IMR-90 (cell line): Measurements from ENCODE around the gene AGPS. TPM values are rescaled to one million over a fixed set of nuclear protein-coding genes. Genes with fewer than 3 reads are reported as not detected.
A peak's percentile ranks its signal among the peaks of the same experiment; 100 is the strongest.

ENCODE experiments used
- ATAC-seq: fragments of 200-7000 bp; cut with Tn5 transposase; 2 replicates; pipeline ENCODE4 v1.9.1; 2020; ENCODE audit warnings: low read depth, mild to moderate bottlenecking, moderate library complexity
- BruUV-seq: library from RNA; stranded (reverse); fragments of 400-500 nt; replicated peaks from 2 replicates; lab custom pipeline; 2021; lab: Mats Ljungman, UMichigan
- CTCF ChIA-PET: fragments of 300-600 bp; formaldehyde crosslinking; extraction: SDS; loops from one replicate; lab custom pipeline; 2021; ENCODE audit warnings: antibody characterized with exemption; lab: Yijun Ruan, JAX
- POLR2A ChIA-PET: fragments of 300-600 bp; sonication (Branson Sonifier 250); formaldehyde crosslinking; loops from one replicate; lab custom pipeline; 2022; ENCODE audit warnings: antibody characterized with exemption; ENCODE audit not compliant: unreplicated experiment; lab: Charles Lee
- DNase-seq: peaks from one replicate; pipeline ENCODE4 v3.0.0; 2013
- H2AFZ ChIP-seq: replicated peaks from 2 replicates; pipeline ENCODE3; 2013; ENCODE audit warnings: low read length, mild to moderate bottlenecking; ENCODE audit not compliant: poor library complexity
- H2AK5ac ChIP-seq: 2 replicates; pipeline ENCODE4 v1.6.1; 2013; ENCODE audit warnings: low read depth, low read length, inconsistent platforms
- H2AK9ac ChIP-seq: replicated peaks from 2 replicates; pipeline ENCODE3; 2013; ENCODE audit warnings: mild to moderate bottlenecking, low read depth, low read length, moderate library complexity; ENCODE audit not compliant: poor library complexity
- H2BK120ac ChIP-seq: 2 replicates; pipeline ENCODE4 v1.6.1; 2013; ENCODE audit warnings: low read depth, low read length, inconsistent platforms
- H2BK15ac ChIP-seq: 3 replicates; pipeline ENCODE4 v1.6.1; 2013; ENCODE audit warnings: low read depth, low read length, inconsistent platforms
- H2BK20ac ChIP-seq: 2 replicates; pipeline ENCODE4 v1.6.1; 2013; ENCODE audit warnings: low read depth, mild to moderate bottlenecking, inconsistent platforms, low read length, moderate library complexity
- H2BK5ac ChIP-seq: 2 replicates; pipeline ENCODE4 v1.6.1; 2013; ENCODE audit warnings: mild to moderate bottlenecking, low read depth, low read length, inconsistent platforms; ENCODE audit not compliant: poor library complexity, severe bottlenecking
- H3K14ac ChIP-seq: replicated peaks from 2 replicates; pipeline ENCODE4 v1.6.1; 2013; ENCODE audit warnings: low read depth, low read length, inconsistent platforms
- H3K18ac ChIP-seq: 2 replicates; pipeline ENCODE4 v1.6.1; 2013; ENCODE audit warnings: low read depth, low read length, control low read depth
- H3K23ac ChIP-seq: 2 replicates; pipeline ENCODE4 v1.6.1; 2013; ENCODE audit warnings: low read depth, low read length, inconsistent platforms
- H3K27ac ChIP-seq: 2 replicates; pipeline ENCODE4 v1.5.1; 2013; ENCODE audit warnings: mild to moderate bottlenecking, control low read depth, low read length; ENCODE audit not compliant: insufficient read depth
- H3K27me3 ChIP-seq: 2 replicates; pipeline ENCODE4 v1.6.1; 2013; ENCODE audit warnings: low read length; ENCODE audit not compliant: control insufficient read depth, insufficient read depth
- H3K36me3 ChIP-seq: 2 replicates; pipeline ENCODE4 v1.6.1; 2013; ENCODE audit warnings: low read length, mixed read lengths; ENCODE audit not compliant: control insufficient read depth, insufficient read depth
- H3K4ac ChIP-seq: 2 replicates; pipeline ENCODE4 v1.6.1; 2013; ENCODE audit warnings: low read depth, low read length, inconsistent platforms
- H3K4me1 ChIP-seq: 2 replicates; pipeline ENCODE4 v1.6.1; 2013; ENCODE audit warnings: low read length, mixed read lengths; ENCODE audit not compliant: control insufficient read depth, insufficient read depth
- H3K4me2 ChIP-seq: 2 replicates; pipeline ENCODE4 v1.6.1; 2013; ENCODE audit warnings: low read depth, mild to moderate bottlenecking, control low read depth, low read length, moderate library complexity
- H3K4me3 ChIP-seq: 2 replicates; pipeline ENCODE4 v1.5.1; 2013; ENCODE audit warnings: low read depth, mild to moderate bottlenecking, control low read depth, low read length, moderate library complexity; ENCODE audit not compliant: insufficient read depth
- H3K56ac ChIP-seq: 2 replicates; pipeline ENCODE4 v1.6.1; 2013; ENCODE audit warnings: low read length, inconsistent platforms; ENCODE audit not compliant: insufficient read depth; ENCODE audit errors: extremely low read depth
- H3K79me1 ChIP-seq, 2 experiments: 2 replicates each; pipeline ENCODE4 v1.6.1; 2013; ENCODE audit warnings: low read length in 2 of 2, inconsistent platforms in 1 of 2, low read depth in 1 of 2
- H3K9ac ChIP-seq: 2 replicates; pipeline ENCODE4 v1.6.1; 2013; ENCODE audit warnings: low read depth, low read length, control low read depth
- H3K9me1 ChIP-seq: 2 replicates; pipeline ENCODE4 v1.6.1; 2013; ENCODE audit warnings: low read length, inconsistent platforms; ENCODE audit not compliant: insufficient read depth
- H3K9me3 ChIP-seq: 2 replicates; pipeline ENCODE4 v1.6.1; 2013; ENCODE audit warnings: low read length; ENCODE audit not compliant: control insufficient read depth, insufficient read depth
- H4K20me1 ChIP-seq: 2 replicates; pipeline ENCODE4 v1.6.1; 2013; ENCODE audit warnings: low read length, inconsistent platforms; ENCODE audit not compliant: insufficient read depth
- H4K5ac ChIP-seq: 2 replicates; pipeline ENCODE4 v1.6.1; 2013; ENCODE audit warnings: mild to moderate bottlenecking, low read depth, low read length, control low read depth
- H4K8ac ChIP-seq, 2 experiments: 2 replicates each; pipeline ENCODE4 v1.6.1; 2013; ENCODE audit warnings: low read depth in 2 of 2, low read length in 2 of 2, control low read depth in 1 of 2, inconsistent platforms in 1 of 2
- H4K91ac ChIP-seq: 2 replicates; pipeline ENCODE4 v1.6.1; 2013; ENCODE audit warnings: low read depth, low read length, inconsistent platforms; ENCODE audit not compliant: insufficient read depth
- BHLHE40 ChIP-seq: fragments of 150-350 bp; IDR thresholded peaks from 2 replicates; pipeline ENCODE4 v1.6.1; 2016; ENCODE audit warnings: mild to moderate bottlenecking, low read depth, low read length
- CEBPB ChIP-seq: IDR thresholded peaks from 2 replicates; pipeline ENCODE4 v1.6.1; 2012; ENCODE audit warnings: low read depth, low read length, improper control_type of control experiment
- CHD1 ChIP-seq: IDR thresholded peaks from 2 replicates; pipeline ENCODE4 v1.6.1; 2012; ENCODE audit warnings: low read depth, low read length, improper control_type of control experiment
- FOS ChIP-seq: fragments of 150-350 bp; IDR thresholded peaks from 2 replicates; pipeline ENCODE4 v1.6.1; 2016; ENCODE audit warnings: low read depth, low read length
- MAFK ChIP-seq: IDR thresholded peaks from 2 replicates; pipeline ENCODE4 v1.6.1; 2012; ENCODE audit warnings: low read depth, low read length, improper control_type of control experiment
- MXI1 ChIP-seq: IDR thresholded peaks from 2 replicates; pipeline ENCODE4 v1.6.1; 2012; ENCODE audit warnings: low read depth, mild to moderate bottlenecking, low read length, moderate library complexity, borderline replicate concordance
- RAD21 ChIP-seq: IDR thresholded peaks from 2 replicates; pipeline ENCODE4 v1.6.1; 2012; ENCODE audit warnings: low read length, improper control_type of control experiment
- RCOR1 ChIP-seq: IDR thresholded peaks from 2 replicates; pipeline ENCODE4 v1.6.1; 2012; ENCODE audit warnings: mild to moderate bottlenecking, low read length, improper control_type of control experiment; ENCODE audit not compliant: insufficient replicate concordance
- RFX5 ChIP-seq: IDR thresholded peaks from 2 replicates; pipeline ENCODE4 v1.8.0; 2012; ENCODE audit warnings: low read depth, mild to moderate bottlenecking, low read length, moderate library complexity
- SMC3 ChIP-seq: fragments of 150-350 bp; IDR thresholded peaks from 2 replicates; pipeline ENCODE4 v1.6.1; 2016; ENCODE audit warnings: low read depth, mild to moderate bottlenecking, antibody characterized with exemption, low read length, moderate library complexity
- USF2 ChIP-seq: fragments of 150-350 bp; IDR thresholded peaks from 2 replicates; pipeline ENCODE4 v1.6.1; 2017; ENCODE audit warnings: mild to moderate bottlenecking, antibody characterized with exemption, low read length, low read depth
- WGBS, 2 experiments: methylation state at CpG; one replicate each; pipeline versions ENCODE4 v1.1.5 to v1.1.7; 2013; ENCODE audit warnings: missing lambda C conversion rate in 2 of 2; ENCODE audit not compliant: insufficient read length in 1 of 2; ENCODE audit errors: extremely low coverage in 2 of 2; 5-methylcytosine and 5-hydroxymethylcytosine counted together
- dilution Hi-C: fragments of 300-500 bp; cut with HindIII; formaldehyde crosslinking; loops from one replicate; pipeline ENCODE4 v1.14.3; 2018; ENCODE audit warnings: low sequenced_read_pairs; ENCODE audit not compliant: unreplicated experiment
- in situ Hi-C: fragments of 300-500 bp; cut with MboI; formaldehyde crosslinking; loops from 3 replicates; pipeline ENCODE4 v1.14.3; 2019; ENCODE audit warnings: low sequenced_read_pairs, inconsistent platforms, mixed read lengths
- intact Hi-C: fragments of 100-400 bp; cut with micrococcal nuclease; formaldehyde crosslinking; loops from 2 replicates; pipeline ENCODE4 v1.10.0; 2022
- polyA plus RNA-seq, 3 experiments: library from polyadenylated mRNA; depleted of rRNA; stranded (reverse); fragments of >200 nt; gene quantifications; 2 replicates each; pipeline ENCODE4 v1.2.3, GENCODE V29; 2012; ENCODE audit warnings: low replicate concordance in 1 of 3
- total RNA-seq: library from RNA; depleted of rRNA; stranded (reverse); fragments of >200 nt; gene quantifications from 2 replicates; pipeline ENCODE4 v1.2.3, GENCODE V29; 2012

AGPS gene
- total and polyA plus RNA-seq, 2 of the 4 experiments (the other 2 are of a cell fraction): 6.6 to 18.6 TPM

DNA sequence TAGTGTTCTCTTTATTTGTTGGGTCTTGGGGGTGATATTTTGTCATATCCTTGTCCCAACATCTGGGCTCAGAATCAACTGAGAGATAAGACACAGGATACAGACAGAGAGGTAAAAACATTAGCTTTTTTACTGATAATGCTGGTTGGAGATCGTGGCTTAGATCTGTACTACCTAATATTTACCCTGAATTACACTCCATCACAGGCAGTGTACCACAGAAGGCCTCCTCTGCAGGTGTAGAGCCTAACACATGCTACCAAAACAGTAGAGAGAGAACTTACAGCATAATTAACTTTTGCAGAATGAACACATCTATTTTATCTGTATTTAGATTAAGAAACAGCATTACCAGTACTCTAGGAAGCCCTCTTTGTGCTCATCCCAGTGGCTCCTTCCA lies 6.8 kb downstream of the AGPS start:
- Histone ChIP-seq H3K14ac (no peak overlapping the region), H3K4ac (no peak overlapping the region), H3K4me1 (peaks cover 6% of the 10 kb centered on the region), H3K36me3 (no peaks in the 10 kb centered on the region), H3K4me2 (no peak overlapping the region), H2AFZ (no peak overlapping the region), H2BK15ac (0 out of 3 replicates have a peak overlapping the region, but pooled peaks have one; percentile 27), H4K91ac (no peak overlapping the region), H2BK5ac (no peak overlapping the region), H4K8ac (no peak overlapping the region), H3K27ac (no peak overlapping the region), H4K5ac (no peak overlapping the region), H2AK9ac (no peak overlapping the region), H3K27me3 (no peaks in the 10 kb centered on the region), H4K20me1 (peaks cover 36% of the 10 kb centered on the region), H3K9ac (no peak overlapping the region), H3K18ac (no peak overlapping the region), H2AK5ac (no peak overlapping the region), H3K56ac (no peak overlapping the region), H3K4me3 (no peak overlapping the region), H3K23ac (no peak overlapping the region), H3K79me1 (peaks cover 10 to 70% of the 10 kb centered on the region in 2 experiments), H3K9me1 (no peaks in the 10 kb centered on the region), H2BK120ac (no peak overlapping the region), H2BK20ac (no peak overlapping the region), H3K9me3 (no peaks in the 10 kb centered on the region)
- no TSS peak for BruUV-seq
- TF ChIP-seq SMC3 (no peak), USF2 (no peak), CEBPB (no peak), FOS (no peak), MXI1 (no peak), MAFK (no peak), CHD1 (no peak), RAD21 (no peak), RCOR1 (no peak), RFX5 (no peak), BHLHE40 (no peak)
- POLR2A ChIA-PET: no interaction called here
- intact Hi-C loops: loop anchor here (5.0 kb wide), 2 partner anchors 137 to 237 kb away; partner anchors contain the start of gene NFE2L2
- ATAC-seq (no peak), DNase-seq (no peak)
- in situ Hi-C loops: no loop called here
- dilution Hi-C loops: no loop called here
- CTCF ChIA-PET: no interaction called here
- whole genome bisulfite sequencing, 2 experiments: no CpG with 5 or more reads among the region's 1 CpG
